HG03521 (cell line): ENCODE measurements around the gene EID3.

Experiments used
- ATAC-seq: cut with Tn5 transposase; IDR thresholded peaks from one replicate; pipeline ENCODE4 v1.9.1; 2021; ENCODE audit warnings: mild to moderate bottlenecking, moderate library complexity; ENCODE audit not compliant: unreplicated experiment

The EID3 gene

DNA sequence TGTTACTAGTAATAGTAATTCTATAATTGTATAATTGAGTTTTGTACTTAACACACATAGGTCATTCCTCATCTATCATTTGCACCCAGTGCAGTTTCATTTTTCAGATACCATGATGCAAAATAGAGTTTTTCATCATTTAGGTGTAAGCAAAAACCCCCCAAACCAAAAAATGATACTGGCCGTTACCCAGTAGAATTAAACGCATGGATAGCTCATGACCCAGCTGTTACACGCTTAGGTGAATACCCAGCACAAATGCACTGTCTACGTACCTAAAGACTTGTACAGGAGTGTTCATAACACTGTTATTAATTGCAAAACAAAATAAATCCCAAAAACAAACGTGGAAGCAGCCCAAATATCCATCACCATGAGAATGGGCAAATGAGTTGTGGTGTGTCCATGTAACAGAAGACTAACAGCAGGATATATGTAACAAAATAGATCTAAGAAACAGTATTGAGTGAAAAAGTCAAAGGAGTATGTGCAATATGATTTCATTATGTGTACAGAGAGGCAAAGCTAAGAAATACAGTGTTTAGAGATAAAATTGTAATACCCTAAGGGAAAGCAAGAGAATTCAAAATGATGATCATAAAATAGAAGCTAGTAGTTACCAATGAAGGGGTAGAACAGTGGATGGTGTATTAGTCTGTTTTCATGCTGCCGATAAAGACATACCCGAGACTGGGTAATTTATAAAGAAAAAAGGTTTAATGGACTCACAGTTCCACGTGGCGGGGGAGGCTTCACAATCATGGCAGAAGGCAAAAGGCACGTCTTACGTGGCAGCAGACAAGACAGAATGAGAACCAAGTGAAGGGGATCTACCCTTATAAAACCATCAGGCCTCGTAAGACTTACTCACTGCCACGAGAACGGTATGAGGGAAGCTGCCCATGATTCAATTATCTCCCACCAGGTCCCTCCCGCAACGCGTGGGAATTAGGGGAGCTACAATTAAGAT is 49.8 kb downstream of the EID3 start:
- ATAC-seq = no peak

DNA sequence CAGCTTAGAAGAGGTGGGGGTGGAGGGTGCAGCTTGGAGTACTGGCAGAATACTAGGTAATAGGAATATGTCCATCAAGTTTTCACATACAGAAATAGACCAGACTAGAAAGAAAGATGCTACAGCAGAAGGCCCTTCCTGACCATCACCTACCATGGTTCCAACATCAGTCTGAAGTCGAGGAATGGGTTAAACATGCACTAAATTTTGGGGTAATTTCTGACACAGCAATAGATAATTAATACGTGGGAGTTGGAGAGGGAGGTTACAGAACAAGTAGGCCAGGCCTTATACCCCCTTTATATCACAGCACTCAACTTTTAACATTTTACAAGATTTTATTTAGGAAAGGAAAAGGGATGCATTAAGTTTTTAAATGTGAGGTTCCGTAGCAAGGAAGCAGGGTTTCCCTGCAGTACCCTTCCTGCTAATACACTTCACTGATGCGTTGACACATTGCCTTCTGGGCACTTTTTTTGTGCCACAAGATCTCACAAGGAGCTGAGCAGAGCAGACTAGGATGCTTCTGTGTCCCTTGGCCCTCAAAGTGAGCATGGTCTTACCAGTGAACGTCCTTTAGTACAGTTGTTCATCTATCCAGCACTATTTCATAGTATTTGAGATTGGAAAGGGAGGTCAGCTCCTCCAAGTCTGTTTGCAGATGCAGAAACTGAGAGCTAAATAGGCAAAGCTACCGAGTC is 50.8 kb downstream of the EID3 start:
- ATAC-seq = no peak
